Measurements from ENCODE around the gene TRIM44.
A peak's percentile ranks its signal among the peaks of the same experiment; 100 is the strongest.
"Not testable (repeated sequence)": the region's sequence is repeated elsewhere in the genome, so short reads cannot be mapped to it uniquely, and the experiment has no call there.

TRIM44 gene

GRCh38 chr11:35857922-35858321, 195.3 kb downstream of the TRIM44 start:
- DNase-seq: no peak

DNA sequence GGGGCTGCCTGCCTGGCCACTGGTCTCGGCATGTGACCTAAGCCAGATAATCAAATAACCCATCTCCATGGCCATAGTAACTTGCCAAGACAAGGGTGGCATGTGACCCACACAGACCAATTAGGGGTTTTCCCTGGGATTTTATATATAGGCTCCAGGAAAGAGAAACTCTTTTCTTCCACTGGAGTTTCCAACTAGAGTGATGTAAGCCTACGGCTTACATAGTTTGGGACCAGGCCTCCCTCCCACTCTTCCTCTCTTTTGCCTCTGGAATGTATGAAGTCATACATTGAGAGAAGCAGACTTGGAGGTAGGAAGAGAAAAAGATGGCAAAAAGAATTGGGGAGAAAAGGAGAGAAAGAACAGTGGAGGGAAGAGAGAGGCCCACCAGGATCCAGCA, 196.7 kb downstream of the TRIM44 start:
- peak; percentile 6 for DNase-seq

GRCh38 chr11:35860194-35860593, 197.6 kb downstream of the TRIM44 start:
- DNase-seq: not testable (repeated sequence)

- DNase-seq: no peak
These were observed 198.6 kb downstream of the TRIM44 start for GRCh38 chr11:35861191-35861590.

GRCh38 chr11:35862666-35863065, 200.1 kb downstream of the TRIM44 start:
- no peak for DNase-seq

GRCh38 chr11:35864131-35864530, 201.6 kb downstream of the TRIM44 start:
- DNase-seq: no peak

GRCh38 chr11:35866601-35867000, 204.0 kb downstream of the TRIM44 start:
- DNase-seq: no peak

Data from fibroblast of skin of abdomen (primary cell).